Trophoblast cell (in vitro differentiated cells and primary cell): ENCODE results near the gene KCND2.

Experiments used
- DNase-seq, 2 donors: peaks; one replicate each; pipeline ENCODE4 v3.0.0-alpha.2; 2016
- H2AFZ ChIP-seq: 2 replicates; pipeline ENCODE4 v1.6.1; 2013; ENCODE audit warnings: low read length, moderate library complexity, mild to moderate bottlenecking; ENCODE audit not compliant: insufficient read depth, poor library complexity
- H2AK5ac ChIP-seq: 2 replicates; pipeline ENCODE4 v1.6.1; 2013; ENCODE audit warnings: mild to moderate bottlenecking, low read length
- H2BK120ac ChIP-seq: 2 replicates; pipeline ENCODE4 v1.6.1; 2013; ENCODE audit warnings: low read length, mild to moderate bottlenecking, moderate library complexity; ENCODE audit not compliant: insufficient read depth, poor library complexity
- H2BK12ac ChIP-seq: 2 replicates; pipeline ENCODE4 v1.6.1; 2013; ENCODE audit warnings: mild to moderate bottlenecking, low read length, moderate library complexity
- H2BK5ac ChIP-seq: 2 replicates; pipeline ENCODE4 v1.6.1; 2013; ENCODE audit warnings: low read length, low read depth, moderate library complexity, mild to moderate bottlenecking; ENCODE audit not compliant: poor library complexity
- H3K14ac ChIP-seq: 2 replicates; pipeline ENCODE4 v1.6.1; 2013; ENCODE audit warnings: mild to moderate bottlenecking, low read length
- H3K18ac ChIP-seq: 2 replicates; pipeline ENCODE4 v1.6.1; 2013; ENCODE audit warnings: mild to moderate bottlenecking, low read length
- H3K23ac ChIP-seq: 2 replicates; pipeline ENCODE4 v1.6.1; 2013; ENCODE audit warnings: low read length
- H3K27ac ChIP-seq: 2 replicates; pipeline ENCODE4 v1.5.1; 2013; ENCODE audit warnings: low read depth, mild to moderate bottlenecking, inconsistent platforms, low read length, moderate library complexity
- H3K27me3 ChIP-seq: 2 replicates; pipeline ENCODE4 v1.6.1; 2013; ENCODE audit warnings: inconsistent platforms, mild to moderate bottlenecking, low read length, moderate library complexity; ENCODE audit not compliant: insufficient read depth
- H3K36me3 ChIP-seq, 2 experiments: 1 replicate in 1 of 2; 2 replicates in 1 of 2; pipeline ENCODE4 v1.6.1; 2013; ENCODE audit warnings: low read length in 2 of 2, mild to moderate bottlenecking in 2 of 2, moderate library complexity in 1 of 2; ENCODE audit not compliant: insufficient read depth in 2 of 2, control insufficient read depth in 1 of 2
- H3K4ac ChIP-seq: 2 replicates; pipeline ENCODE4 v1.6.1; 2013; ENCODE audit warnings: low read depth, mild to moderate bottlenecking, low read length, moderate library complexity
- H3K4me1 ChIP-seq, 2 experiments: 1 replicate in 1 of 2; 2 replicates in 1 of 2; pipeline ENCODE4 v1.6.1; 2013; ENCODE audit warnings: low read length in 2 of 2, mild to moderate bottlenecking in 2 of 2, moderate library complexity in 1 of 2; ENCODE audit not compliant: insufficient read depth in 2 of 2, control insufficient read depth in 1 of 2
- H3K4me2 ChIP-seq: 2 replicates; pipeline ENCODE4 v1.6.1; 2013; ENCODE audit warnings: inconsistent platforms, mild to moderate bottlenecking, low read length, moderate library complexity
- H3K4me3 ChIP-seq: 2 replicates; pipeline ENCODE4 v1.5.1; 2013; ENCODE audit warnings: mild to moderate bottlenecking, low read depth, low read length, inconsistent platforms
- H3K79me1 ChIP-seq: one replicate; pipeline ENCODE4 v1.6.1; 2013; ENCODE audit warnings: low read length
- H3K79me2 ChIP-seq: 2 replicates; pipeline ENCODE4 v1.6.1; 2013; ENCODE audit warnings: low read length, mild to moderate bottlenecking; ENCODE audit not compliant: control insufficient read depth, insufficient read depth, poor library complexity
- H3K9ac ChIP-seq: 2 replicates; pipeline ENCODE4 v1.6.1; 2013; ENCODE audit warnings: mild to moderate bottlenecking, low read length
- H3K9me3 ChIP-seq: 2 replicates; pipeline ENCODE4 v1.6.1; 2013; ENCODE audit warnings: low read depth, mild to moderate bottlenecking, control low read depth, inconsistent platforms, low read length; ENCODE audit not compliant: insufficient read depth
- H4K12ac ChIP-seq: 2 replicates; pipeline ENCODE4 v1.6.1; 2013; ENCODE audit warnings: low read depth, mild to moderate bottlenecking, low read length, moderate library complexity
- H4K8ac ChIP-seq: 2 replicates; pipeline ENCODE4 v1.6.1; 2013; ENCODE audit warnings: low read depth, mild to moderate bottlenecking, low read length, moderate library complexity
- H4K91ac ChIP-seq: one replicate; pipeline ENCODE4 v1.6.1; 2013; ENCODE audit warnings: low read depth, mild to moderate bottlenecking, low read length, moderate library complexity
- WGBS: extraction: QIAGEN DNeasy Blood & Tissue Kit; methylation state at CpG from one replicate; pipeline ENCODE4 v1.1.7; 2013; ENCODE audit warnings: missing lambda C conversion rate; ENCODE audit not compliant: insufficient read length, insufficient coverage; ENCODE audit errors: extremely low coverage; 5-methylcytosine and 5-hydroxymethylcytosine counted together

Gene KCND2

DNA sequence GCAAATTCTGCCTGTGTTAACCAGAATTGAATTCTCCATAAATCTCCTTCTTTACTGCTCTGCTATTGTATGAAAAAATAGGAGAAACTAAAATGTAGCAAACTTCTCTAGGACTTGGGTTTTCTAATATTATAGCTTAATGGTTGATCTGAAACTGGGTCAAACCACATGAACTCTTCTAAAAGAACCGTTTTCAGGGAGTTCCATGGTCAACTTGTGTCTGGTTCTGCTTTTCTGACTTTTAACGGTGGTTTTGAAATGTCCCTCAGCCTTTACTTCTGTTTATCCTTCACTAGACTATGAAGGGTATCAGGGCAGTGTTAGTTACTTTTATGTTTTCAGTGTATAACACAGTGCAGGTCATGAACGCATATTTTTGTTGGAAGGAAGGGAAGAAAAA lies 342.7 kb downstream of the KCND2 start:
- no peak overlapping the region for H4K12ac ChIP-seq
- no peak overlapping the region for H2AFZ ChIP-seq
- no peak overlapping the region for H3K4me2 ChIP-seq
- no peaks in the 10 kb centered on the region for H3K9me3 ChIP-seq
- no peak overlapping the region for H3K18ac ChIP-seq
- H2BK12ac ChIP-seq = no peak overlapping the region
- H4K8ac ChIP-seq = no peak overlapping the region
- no peak overlapping the region for H2AK5ac ChIP-seq
- no peaks in the 10 kb centered on the region for H3K4me1 ChIP-seq
- no peak for DNase-seq
- no peak overlapping the region for H3K23ac ChIP-seq
- no peak overlapping the region for H3K14ac ChIP-seq
- no peak overlapping the region for H3K4ac ChIP-seq
- no peaks in the 10 kb centered on the region for H3K79me2 ChIP-seq
- H3K4me3 ChIP-seq = no peak overlapping the region
- H2BK120ac ChIP-seq = no peak overlapping the region
- H3K79me1 ChIP-seq = no peaks in the 10 kb centered on the region
- no peak overlapping the region for H3K9ac ChIP-seq
- WGBS = no CpG with 5 or more reads among the region's 3 CpGs
- H2BK5ac ChIP-seq = no peak overlapping the region
- H3K36me3 ChIP-seq = no peaks in the 10 kb centered on the region
- H3K27ac ChIP-seq = no peak overlapping the region
- H3K27me3 ChIP-seq = no peaks in the 10 kb centered on the region
- H4K91ac ChIP-seq = no peak overlapping the region

DNA sequence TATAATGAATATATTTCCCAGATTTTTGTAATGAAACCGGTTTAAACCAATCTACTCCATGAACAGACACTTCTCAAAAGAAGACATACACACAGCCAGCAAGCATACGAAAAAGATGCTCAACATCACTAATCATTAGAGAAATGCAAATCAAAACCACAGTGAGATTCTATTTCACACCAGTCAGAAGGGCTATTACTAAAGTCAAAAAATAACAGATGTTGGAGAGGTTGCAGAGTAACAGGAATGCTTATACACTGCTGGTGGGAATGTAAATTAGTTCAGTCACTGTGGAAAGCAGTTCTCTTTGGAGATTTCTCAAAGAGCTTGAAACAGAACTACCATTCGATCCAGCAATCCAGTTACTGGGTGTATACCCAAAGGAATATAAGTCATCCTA lies 344.3 kb downstream of the KCND2 start:
- H3K23ac ChIP-seq = no peak overlapping the region
- no peak overlapping the region for H3K4me3 ChIP-seq
- no peak overlapping the region for H3K9ac ChIP-seq
- no peak overlapping the region for H3K4me2 ChIP-seq
- H3K18ac ChIP-seq = no peak overlapping the region
- H3K79me1 ChIP-seq = no peaks in the 10 kb centered on the region
- no peak overlapping the region for H2AFZ ChIP-seq
- H3K27me3 ChIP-seq = no peaks in the 10 kb centered on the region
- no peak overlapping the region for H4K91ac ChIP-seq
- DNase-seq = no peak
- no peaks in the 10 kb centered on the region for H3K9me3 ChIP-seq
- no peak overlapping the region for H2BK120ac ChIP-seq
- H3K36me3 ChIP-seq = no peaks in the 10 kb centered on the region
- H3K4ac ChIP-seq = no peak overlapping the region
- no peaks in the 10 kb centered on the region for H3K79me2 ChIP-seq
- no peak overlapping the region for H3K27ac ChIP-seq
- no peak overlapping the region for H4K12ac ChIP-seq
- H3K4me1 ChIP-seq = no peaks in the 10 kb centered on the region
- H2BK12ac ChIP-seq = no peak overlapping the region
- WGBS = no CpG with 5 or more reads among the region's 3 CpGs
- H3K14ac ChIP-seq = no peak overlapping the region
- no peak overlapping the region for H2BK5ac ChIP-seq
- no peak overlapping the region for H4K8ac ChIP-seq
- no peak overlapping the region for H2AK5ac ChIP-seq

DNA sequence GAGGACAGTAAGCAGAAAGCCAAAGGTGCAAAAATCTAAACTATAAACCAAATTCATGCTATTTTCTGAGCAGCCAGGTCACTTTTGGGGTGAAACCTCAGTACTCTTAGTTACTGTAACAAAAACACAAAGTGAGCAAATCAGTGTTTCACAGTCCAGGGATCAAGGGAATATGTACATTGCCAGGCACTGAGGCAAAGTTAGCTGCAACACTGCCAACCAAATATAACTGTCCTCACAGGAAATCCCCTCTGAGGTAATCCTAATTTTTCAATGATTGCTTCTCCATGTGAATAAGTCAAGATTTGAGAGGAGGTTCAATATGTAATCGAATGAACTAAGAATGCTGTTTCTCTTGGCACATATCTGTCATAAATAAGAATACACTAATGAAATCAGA lies 355.3 kb downstream of the KCND2 start:
- Histone ChIP-seq H3K4me1 (no peaks in the 10 kb centered on the region), H3K9ac (no peak overlapping the region), H4K91ac (no peak overlapping the region), H3K18ac (no peak overlapping the region), H3K9me3 (no peaks in the 10 kb centered on the region), H2BK120ac (no peak overlapping the region), H4K8ac (no peak overlapping the region), H3K4me2 (no peak overlapping the region), H3K27ac (no peak overlapping the region), H3K23ac (no peak overlapping the region), H2BK5ac (no peak overlapping the region), H2AK5ac (no peak overlapping the region), H2AFZ (no peak overlapping the region), H3K27me3 (no peaks in the 10 kb centered on the region), H3K79me2 (no peaks in the 10 kb centered on the region), H2BK12ac (no peak overlapping the region), H3K4me3 (no peak overlapping the region), H3K14ac (no peak overlapping the region), H3K36me3 (no peaks in the 10 kb centered on the region), H3K4ac (no peak overlapping the region), H4K12ac (no peak overlapping the region), H3K79me1 (no peaks in the 10 kb centered on the region)
- no peak for DNase-seq
- WGBS = no CpG with 5 or more reads among the region's 1 CpG

DNA sequence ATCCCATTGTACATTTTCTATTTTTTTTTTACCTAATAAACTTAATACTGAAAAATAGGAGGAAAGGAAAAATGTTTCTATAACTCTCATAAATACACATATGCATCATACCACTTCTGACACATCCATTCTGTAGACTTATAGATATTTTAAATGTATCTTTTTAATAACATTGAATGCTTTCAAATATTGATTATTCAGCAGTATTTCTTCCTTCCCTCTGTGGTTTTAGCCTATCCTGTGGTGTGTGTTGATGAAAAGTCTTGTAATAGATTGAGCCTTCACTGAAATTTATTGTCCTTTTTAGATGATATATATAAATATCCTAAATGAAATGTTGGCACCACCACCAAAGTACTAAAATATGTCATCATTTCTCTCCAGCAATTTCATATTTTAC lies 366.9 kb downstream of the KCND2 start:
- Histone ChIP-seq H3K4me1 (no peaks in the 10 kb centered on the region), H4K8ac (no peak overlapping the region), H2BK5ac (no peak overlapping the region), H3K27me3 (no peaks in the 10 kb centered on the region), H3K79me1 (no peaks in the 10 kb centered on the region), H3K79me2 (no peaks in the 10 kb centered on the region), H4K12ac (no peak overlapping the region), H3K36me3 (no peaks in the 10 kb centered on the region), H3K23ac (no peak overlapping the region), H2BK120ac (no peak overlapping the region), H3K4me2 (no peak overlapping the region), H3K4ac (no peak overlapping the region), H2AK5ac (no peak overlapping the region), H3K4me3 (no peak overlapping the region), H3K9me3 (no peaks in the 10 kb centered on the region), H3K27ac (no peak overlapping the region), H3K9ac (no peak overlapping the region), H4K91ac (no peak overlapping the region), H2AFZ (no peak overlapping the region), H2BK12ac (no peak overlapping the region), H3K14ac (no peak overlapping the region), H3K18ac (no peak overlapping the region)
- DNase-seq = no peak

DNA sequence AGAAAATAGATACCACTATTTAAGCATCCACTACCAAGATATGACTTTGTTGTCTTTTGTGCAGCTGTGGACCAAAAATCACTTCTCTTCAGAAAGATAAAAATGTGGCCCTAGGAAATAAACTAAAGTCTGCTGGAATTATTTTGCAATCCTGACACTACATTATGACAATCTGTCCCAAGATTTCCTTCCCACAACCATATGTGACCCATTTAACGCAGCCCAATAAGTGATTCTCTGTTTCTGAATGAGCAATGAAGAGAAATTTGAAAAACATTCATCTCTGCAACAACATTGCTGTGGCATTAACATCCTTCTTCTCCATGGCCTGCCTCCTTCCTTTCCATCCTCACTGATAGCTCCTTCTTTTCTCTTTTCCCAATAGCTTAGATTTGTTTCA lies 373.0 kb downstream of the KCND2 start:
- WGBS = no CpG with 5 or more reads among the region's 1 CpG
- H3K9ac ChIP-seq = no peak overlapping the region
- no peak overlapping the region for H4K91ac ChIP-seq
- no peak overlapping the region for H2BK5ac ChIP-seq
- no peak overlapping the region for H4K12ac ChIP-seq
- no peak for DNase-seq
- no peaks in the 10 kb centered on the region for H3K27me3 ChIP-seq
- no peaks in the 10 kb centered on the region for H3K9me3 ChIP-seq
- no peaks in the 10 kb centered on the region for H3K79me1 ChIP-seq
- no peak overlapping the region for H3K14ac ChIP-seq
- no peak overlapping the region for H2AFZ ChIP-seq
- H3K79me2 ChIP-seq = no peaks in the 10 kb centered on the region
- no peak overlapping the region for H3K4me2 ChIP-seq
- no peak overlapping the region for H4K8ac ChIP-seq
- no peak overlapping the region for H3K4me3 ChIP-seq
- no peaks in the 10 kb centered on the region for H3K4me1 ChIP-seq
- no peak overlapping the region for H3K18ac ChIP-seq
- H3K27ac ChIP-seq = no peak overlapping the region
- no peak overlapping the region for H2AK5ac ChIP-seq
- H2BK12ac ChIP-seq = no peak overlapping the region
- no peak overlapping the region for H2BK120ac ChIP-seq
- no peak overlapping the region for H3K23ac ChIP-seq
- H3K4ac ChIP-seq = no peak overlapping the region
- H3K36me3 ChIP-seq = no peaks in the 10 kb centered on the region
